Measurements from ENCODE around the gene AMBP. TPM values are rescaled to one million over a fixed set of nuclear protein-coding genes. Genes with fewer than 3 reads are reported as not detected.

AMBP gene
- total and polyA plus RNA-seq, 2 experiments from 2014 or later = not detected

DNA sequence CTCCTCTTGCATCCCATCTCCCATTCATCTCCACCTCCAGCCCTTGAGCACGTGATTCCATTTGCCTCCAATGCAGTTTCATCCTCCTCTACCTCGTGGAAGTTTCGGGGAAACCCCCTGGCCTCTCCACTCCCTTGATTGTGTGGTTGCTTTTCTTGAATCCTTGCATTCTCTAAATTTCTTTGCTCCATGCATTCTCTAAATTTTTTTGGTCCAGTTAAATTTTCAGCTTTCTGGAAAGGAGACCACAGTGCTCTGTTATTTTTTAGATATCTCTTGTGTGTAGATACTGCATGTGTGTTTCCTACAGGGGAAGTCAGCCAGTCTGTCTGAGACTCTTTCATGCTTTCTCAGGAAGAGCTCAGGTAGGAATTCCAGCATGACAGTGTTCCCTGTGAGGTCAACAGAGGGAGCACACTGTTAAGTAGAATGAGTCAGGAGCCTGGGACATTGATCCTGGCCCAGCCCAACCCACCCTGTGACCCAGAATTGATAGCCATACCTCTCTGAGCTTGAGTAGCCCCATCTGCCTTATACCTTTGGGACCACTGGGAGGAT, 52.8 kb downstream of the AMBP start:
- Histone ChIP-seq H3F3A (ENCODE audit: insufficient read depth) (no peaks in the 10 kb centered on the region), H3K36me3 (ENCODE audit: low read depth) (peaks cover 33% of the 10 kb centered on the region), H3K9ac (no peak overlapping the region), H2AFZ (no peak overlapping the region), H3K9me2 (ENCODE audit: insufficient read depth) (no peaks in the 10 kb centered on the region), H3K4me1 (ENCODE audit: insufficient read depth) (no peaks in the 10 kb centered on the region), H3K4me2 (ENCODE audit: unreplicated experiment) (no peak overlapping the region), H3K79me2 (ENCODE audit: insufficient read depth) (no peaks in the 10 kb centered on the region), H3K4me3 (no peak overlapping the region), H3K27me3 (replicated peaks; ENCODE audit: insufficient read depth) (no peaks in the 10 kb centered on the region), H3K27ac (no peak overlapping the region), H4K20me1 (ENCODE audit: insufficient read depth) (no peaks in the 10 kb centered on the region), H3K9me3 (ENCODE audit: low read depth) (peaks cover 12% of the 10 kb centered on the region)
- DNase-seq = no peak
- WGBS, 2 experiments (ENCODE audit: low coverage in 1 of 2, low lambda C conversion rate in 2 of 2, missing lambda C conversion rate in 2 of 2) = 95 to 98% methylated on average over 3 of the region's 3 CpGs
- in situ Hi-C loops (cut with MboI) = no loop called here
- TF ChIP-seq EZH2phosphoT487 (IDR thresholded peaks at IDR 0.05; ENCODE audit: insufficient read depth, low read depth) = no peak
- no peak for TF ChIP-seq EZH2 (IDR thresholded peaks at IDR 0.05; ENCODE audit: insufficient read depth, poor library complexity, severe bottlenecking)

DNA sequence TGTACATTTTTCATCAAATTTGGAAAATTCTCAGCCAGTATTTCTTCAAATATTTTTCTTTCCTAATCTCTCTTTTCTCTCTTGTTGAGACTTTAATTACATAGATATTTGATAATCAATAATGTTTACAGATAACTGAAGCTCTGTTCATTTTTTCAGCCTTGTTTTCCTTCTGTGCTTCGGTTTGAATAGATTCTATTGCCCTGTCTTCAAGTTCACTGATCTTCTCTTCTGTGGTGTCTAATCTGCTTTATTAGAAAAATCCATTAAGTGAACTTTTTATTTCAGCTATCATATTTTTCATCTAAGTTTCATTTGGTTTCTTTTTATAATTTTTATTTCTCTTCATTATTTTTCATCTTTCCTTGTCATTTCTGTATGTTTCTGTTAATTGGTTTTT, 54.1 kb downstream of the AMBP start:
- H3K27me3 ChIP-seq (replicated peaks; ENCODE audit: insufficient read depth) = no peaks in the 10 kb centered on the region
- no peaks in the 10 kb centered on the region for H3K4me1 ChIP-seq (ENCODE audit: insufficient read depth)
- no peak overlapping the region for H3K4me3 ChIP-seq
- peaks cover 12% of the 10 kb centered on the region for H3K9me3 ChIP-seq (ENCODE audit: low read depth)
- 89 to 100% methylated on average over 1 of the region's 1 CpG for WGBS, 2 experiments (ENCODE audit: low coverage in 1 of 2, low lambda C conversion rate in 2 of 2, missing lambda C conversion rate in 2 of 2)
- no peak overlapping the region for H2AFZ ChIP-seq
- H3K9ac ChIP-seq = no peak overlapping the region
- H3K27ac ChIP-seq = no peak overlapping the region
- no peaks in the 10 kb centered on the region for H3F3A ChIP-seq (ENCODE audit: insufficient read depth)
- H4K20me1 ChIP-seq (ENCODE audit: insufficient read depth) = no peaks in the 10 kb centered on the region
- peaks cover 29% of the 10 kb centered on the region for H3K36me3 ChIP-seq (ENCODE audit: low read depth)
- H3K4me2 ChIP-seq (ENCODE audit: unreplicated experiment) = no peak overlapping the region
- DNase-seq = no peak
- H3K79me2 ChIP-seq (ENCODE audit: insufficient read depth) = no peaks in the 10 kb centered on the region
- in situ Hi-C loops (cut with MboI) = no loop called here
- TF ChIP-seq EZH2phosphoT487 (IDR thresholded peaks at IDR 0.05; ENCODE audit: insufficient read depth, low read depth) (no peak), EZH2 (IDR thresholded peaks at IDR 0.05; ENCODE audit: insufficient read depth, poor library complexity, severe bottlenecking) (no peak)
- H3K9me2 ChIP-seq (ENCODE audit: insufficient read depth) = no peaks in the 10 kb centered on the region

GRCh38 chr9:114021578-114021977, 56.5 kb downstream of the AMBP start:
- no peaks in the 10 kb centered on the region for H3F3A ChIP-seq (ENCODE audit: insufficient read depth)
- no peak overlapping the region for H3K4me3 ChIP-seq
- no peak overlapping the region for H3K9ac ChIP-seq
- H3K4me1 ChIP-seq (ENCODE audit: insufficient read depth) = no peaks in the 10 kb centered on the region
- no peaks in the 10 kb centered on the region for H4K20me1 ChIP-seq (ENCODE audit: insufficient read depth)
- no peak overlapping the region for H3K4me2 ChIP-seq (ENCODE audit: unreplicated experiment)
- in situ Hi-C loops (cut with MboI) = no loop called here
- TF ChIP-seq EZH2phosphoT487 (IDR thresholded peaks at IDR 0.05; ENCODE audit: insufficient read depth, low read depth) = no peak
- no peak for TF ChIP-seq EZH2 (IDR thresholded peaks at IDR 0.05; ENCODE audit: insufficient read depth, poor library complexity, severe bottlenecking)
- peaks cover 29% of the 10 kb centered on the region for H3K36me3 ChIP-seq (ENCODE audit: low read depth)
- H3K9me2 ChIP-seq (ENCODE audit: insufficient read depth) = no peaks in the 10 kb centered on the region
- H3K27ac ChIP-seq = no peak overlapping the region
- WGBS, 2 experiments (ENCODE audit: low coverage in 1 of 2, low lambda C conversion rate in 2 of 2, missing lambda C conversion rate in 2 of 2) = 96% methylated on average over 3 of the region's 3 CpGs
- H3K9me3 ChIP-seq (ENCODE audit: low read depth) = peaks cover 12% of the 10 kb centered on the region
- no peak for DNase-seq
- no peaks in the 10 kb centered on the region for H3K27me3 ChIP-seq (replicated peaks; ENCODE audit: insufficient read depth)
- no peaks in the 10 kb centered on the region for H3K79me2 ChIP-seq (ENCODE audit: insufficient read depth)
- no peak overlapping the region for H2AFZ ChIP-seq

- H3K79me2 ChIP-seq (ENCODE audit: insufficient read depth) = no peaks in the 10 kb centered on the region
- TF ChIP-seq EZH2phosphoT487 (IDR thresholded peaks at IDR 0.05; ENCODE audit: insufficient read depth, low read depth) = no peak
- TF ChIP-seq EZH2 (IDR thresholded peaks at IDR 0.05; ENCODE audit: insufficient read depth, poor library complexity, severe bottlenecking) = no peak
- no peaks in the 10 kb centered on the region for H3K27me3 ChIP-seq (replicated peaks; ENCODE audit: insufficient read depth)
- no peaks in the 10 kb centered on the region for H3K9me2 ChIP-seq (ENCODE audit: insufficient read depth)
- no peaks in the 10 kb centered on the region for H3F3A ChIP-seq (ENCODE audit: insufficient read depth)
- in situ Hi-C loops (cut with MboI) = no loop called here
- H3K4me2 ChIP-seq (ENCODE audit: unreplicated experiment) = no peak overlapping the region
- no peak for DNase-seq
- H3K36me3 ChIP-seq (ENCODE audit: low read depth) = peaks cover 13% of the 10 kb centered on the region
- no peaks in the 10 kb centered on the region for H4K20me1 ChIP-seq (ENCODE audit: insufficient read depth)
- H3K9ac ChIP-seq = no peak overlapping the region
- 98% methylated on average over 6 of the region's 6 CpGs for WGBS, 2 experiments (ENCODE audit: low coverage in 1 of 2, low lambda C conversion rate in 2 of 2, missing lambda C conversion rate in 2 of 2)
- H3K9me3 ChIP-seq (ENCODE audit: low read depth) = peaks cover 2% of the 10 kb centered on the region
- H3K27ac ChIP-seq = no peak overlapping the region
- no peak overlapping the region for H3K4me3 ChIP-seq
- no peaks in the 10 kb centered on the region for H3K4me1 ChIP-seq (ENCODE audit: insufficient read depth)
- H2AFZ ChIP-seq = no peak overlapping the region
These were observed 60.1 kb downstream of the AMBP start for GRCh38 chr9:114017741-114018715.
